GM12878 (cell line): ENCODE results near the gene DCLK2. TPM values are rescaled to one million over a fixed set of nuclear protein-coding genes. Genes with fewer than 3 reads are reported as not detected.

Experiments
- ATAC-seq: fragments of 200-7000 bp; cut with Tn5 transposase; 3 replicates; pipeline ENCODE4 v1.9.1; 2020; ENCODE audit warnings: mild to moderate bottlenecking, moderate library complexity
- BruUV-seq: library from RNA; stranded (reverse); fragments of 400-500 nt; replicated peaks from 2 replicates; lab custom pipeline; 2021; lab: Mats Ljungman, UMichigan
- CTCF ChIA-PET: fragments of 300-600 bp; sonication (Branson Sonifier 250); formaldehyde crosslinking; extraction: SDS; loops from one replicate; lab custom pipeline; 2021; ENCODE audit warnings: inconsistent platforms; lab: Yijun Ruan, JAX
- POLR2A ChIA-PET: fragments of 350-600 bp; formaldehyde crosslinking; extraction: SDS; loops from one replicate; lab custom pipeline; 2021; ENCODE audit warnings: inconsistent platforms; lab: Charles Lee
- RAD21 ChIA-PET: fragments of 300-600 bp; sonication (Branson Sonifier 250); formaldehyde crosslinking; loops from one replicate; lab custom pipeline; 2023; ENCODE audit warnings: antibody characterized with exemption; ENCODE audit not compliant: unreplicated experiment; lab: Charles Lee
- SMC1A ChIA-PET: fragments of 300-600 bp; sonication (Branson Sonifier 250); formaldehyde crosslinking; loops from one replicate; lab custom pipeline; 2023; ENCODE audit not compliant: unreplicated experiment, uncharacterized antibody; lab: Charles Lee
- DNase-seq: peaks from one replicate; pipeline ENCODE4 v3.0.0-alpha.2; 2011; ENCODE audit warnings: low read depth, low spot score
- FAIRE-seq: peaks from 3 replicates; lab custom pipeline; 2011; peaks lifted over from hg19 to GRCh38; lab: Jason Lieb, UNC
- H2AFZ ChIP-seq: 2 replicates; pipeline ENCODE4 v1.6.0; 2011; ENCODE audit warnings: low read depth, low read length, control low read depth; ENCODE audit not compliant: control insufficient read depth
- H3K27ac ChIP-seq: 2 replicates; pipeline ENCODE4 v1.5.1; 2011; ENCODE audit warnings: control low read depth; ENCODE audit not compliant: control insufficient read depth, insufficient read depth
- H3K27me3 ChIP-seq, 2 experiments: replicated peaks in 1 of 2; 2 replicates each; pipeline versions ENCODE4 v1.6.0 to v1.6.1; 2011; ENCODE audit warnings: low read length in 1 of 2; ENCODE audit not compliant: control insufficient read depth in 2 of 2, insufficient read depth in 2 of 2
- H3K36me3 ChIP-seq, 2 experiments: 2 replicates each; pipeline ENCODE4 v1.5.1; 2011; ENCODE audit warnings: low read length in 1 of 2; ENCODE audit not compliant: control insufficient read depth in 2 of 2, insufficient read depth in 2 of 2
- H3K4me1 ChIP-seq: 2 replicates; pipeline ENCODE4 v1.6.1; 2011; ENCODE audit warnings: mild to moderate bottlenecking, low read length, moderate library complexity, mixed read lengths; ENCODE audit not compliant: control insufficient read depth, insufficient read depth
- H3K4me2 ChIP-seq: 2 replicates; pipeline ENCODE4 v1.6.0; 2011; ENCODE audit warnings: control low read depth; ENCODE audit not compliant: control insufficient read depth, insufficient read depth
- H3K4me3 ChIP-seq: fragments of 200-600 bp; sonication (generic); 2 replicates; pipeline ENCODE4 v1.5.1; 2016
- H3K79me2 ChIP-seq: 2 replicates; pipeline ENCODE4 v1.6.0; 2011; ENCODE audit warnings: low read length; ENCODE audit not compliant: control insufficient read depth, insufficient read depth
- H3K9ac ChIP-seq: 2 replicates; pipeline ENCODE4 v1.8.0; 2011; ENCODE audit warnings: low read length, control low read depth, mixed read lengths; ENCODE audit not compliant: control insufficient read depth, insufficient read depth
- H3K9me3 ChIP-seq: replicated peaks from 3 replicates; pipeline ENCODE4 v1.5.1; 2011; ENCODE audit warnings: mild to moderate bottlenecking, low read length; ENCODE audit not compliant: control insufficient read depth, insufficient read depth
- H4K20me1 ChIP-seq: 2 replicates; pipeline ENCODE4 v1.6.0; 2011; ENCODE audit not compliant: control insufficient read depth, insufficient read depth
- ATF7 ChIP-seq: fragments of 450-650 bp; IDR thresholded peaks from 2 replicates; pipeline ENCODE4 v1.6.1; 2016; ENCODE audit warnings: low read depth, mild to moderate bottlenecking
- BHLHE40 ChIP-seq, 2 experiments: fragments of 450-650 bp in 1 of 2; IDR thresholded peaks; 2 replicates each; pipeline ENCODE4 v1.6.1; 2011 to 2017; ENCODE audit warnings: low read depth in 2 of 2, borderline replicate concordance in 1 of 2, improper control_type of control experiment in 1 of 2, low read length in 1 of 2, mild to moderate bottlenecking in 1 of 2
- CHD2 ChIP-seq: IDR thresholded peaks from 2 replicates; pipeline ENCODE4 v1.6.1; 2011; ENCODE audit warnings: low read depth, low read length, improper control_type of control experiment, borderline replicate concordance
- KAT2A ChIP-seq: conservative IDR thresholded peaks from 2 replicates; pipeline ENCODE4 v1.6.1; 2011; ENCODE audit warnings: low read depth, low read length; ENCODE audit not compliant: control insufficient read depth
- MEF2B ChIP-seq: fragments of 450-650 bp; IDR thresholded peaks from 2 replicates; pipeline ENCODE4 v1.6.1; 2018; ENCODE audit warnings: mild to moderate bottlenecking, moderate library complexity; ENCODE audit not compliant: partially characterized antibody, poor library complexity, severe bottlenecking
- NBN ChIP-seq: fragments of 450-650 bp; IDR thresholded peaks from 2 replicates; pipeline ENCODE4 v1.6.1; 2016
- PAX5 ChIP-seq: IDR thresholded peaks from 2 replicates; pipeline ENCODE4 v1.6.1; 2011; ENCODE audit warnings: low read depth, low read length, borderline replicate concordance
- YBX1 ChIP-seq: fragments of 450-650 bp; IDR thresholded peaks from 2 replicates; pipeline ENCODE4 v1.6.1; 2016; ENCODE audit warnings: antibody characterized with exemption
- ZNF207 ChIP-seq: fragments of 450-650 bp; IDR thresholded peaks from 2 replicates; pipeline ENCODE4 v1.6.1; 2014; ENCODE audit warnings: antibody characterized with exemption, mild to moderate bottlenecking, borderline replicate concordance
- ZNF687 ChIP-seq: fragments of 450-650 bp; IDR thresholded peaks from 2 replicates; pipeline ENCODE4 v1.6.1; 2017; ENCODE audit warnings: mild to moderate bottlenecking, moderate library complexity
- WGBS: methylation state at CpG from one replicate; pipeline ENCODE4 v1.1.6; 2016; ENCODE audit warnings: low lambda C conversion rate; ENCODE audit not compliant: insufficient replicate concordance, insufficient coverage; ENCODE audit errors: missing lambda C conversion rate; 5-methylcytosine and 5-hydroxymethylcytosine counted together
- in situ Hi-C: fragments of 300-500 bp; cut with MboI; formaldehyde crosslinking; loops from 9 replicates; pipeline ENCODE4 v1.14.3; 2018; ENCODE audit warnings: mixed read lengths
- intact Hi-C: fragments of 100-400 bp; cut with micrococcal nuclease; formaldehyde crosslinking; loops from one replicate; pipeline ENCODE4 v1.14.2; 2022; ENCODE audit not compliant: unreplicated experiment
- polyA plus RNA-seq, 11 experiments: library from polyadenylated mRNA; depleted of rRNA in 4 of 11; unstranded in 6 of 11; stranded (reverse) in 5 of 11; fragments of >200 nt; fragmentation: Nextera tagmentation in 4 of 11; fragmentation: Illumina TruSeq in 1 of 11; extraction: Ambion mirVana in 4 of 11; extraction: Trizol in 1 of 11; gene quantifications; 1 replicate in 1 of 11; 2 replicates in 10 of 11; pipeline versions ENCODE4 v1.2.1 to v1.2.3, GENCODE V29; 2011 to 2016; ENCODE audit warnings: inconsistent platforms in 2 of 11, missing spikeins in 2 of 11, low read depth in 1 of 11
- total RNA-seq, 4 experiments: library from RNA; depleted of rRNA in 3 of 4; stranded (reverse); fragments of >200 nt in 3 of 4; fragmentation: Illumina TruSeq in 1 of 4; extraction: Trizol in 1 of 4; gene quantifications; 2 replicates each; pipeline versions ENCODE4 v1.2.1 to v1.2.3, GENCODE V29; 2013 to 2021
- TF ChIP-seq, protein P1 (sequence below): fragments of 450-650 bp; IDR thresholded peaks from 2 replicates; pipeline ENCODE4 v1.6.1; 2014; ENCODE audit warnings: mild to moderate bottlenecking
- TF ChIP-seq, protein P2 (sequence below), 3 experiments: IDR thresholded peaks in 2 of 3; conservative IDR thresholded peaks in 1 of 3; 2 replicates each; pipeline ENCODE4 v1.5.1; 2011; ENCODE audit warnings: low read depth in 3 of 3, low read length in 3 of 3, mild to moderate bottlenecking in 3 of 3, control low read depth in 2 of 3, moderate library complexity in 2 of 3, inconsistent platforms in 1 of 3, mixed read lengths in 1 of 3; ENCODE audit not compliant: control insufficient read depth in 2 of 3, insufficient read depth in 1 of 3; ENCODE audit errors: extremely low read depth in 1 of 3

DCLK2 gene
- total and polyA plus RNA-seq, 10 of the 15 experiments (the other 5 are each of a cell fraction or from before 2014, with no cell fraction given): not detected

DNA sequence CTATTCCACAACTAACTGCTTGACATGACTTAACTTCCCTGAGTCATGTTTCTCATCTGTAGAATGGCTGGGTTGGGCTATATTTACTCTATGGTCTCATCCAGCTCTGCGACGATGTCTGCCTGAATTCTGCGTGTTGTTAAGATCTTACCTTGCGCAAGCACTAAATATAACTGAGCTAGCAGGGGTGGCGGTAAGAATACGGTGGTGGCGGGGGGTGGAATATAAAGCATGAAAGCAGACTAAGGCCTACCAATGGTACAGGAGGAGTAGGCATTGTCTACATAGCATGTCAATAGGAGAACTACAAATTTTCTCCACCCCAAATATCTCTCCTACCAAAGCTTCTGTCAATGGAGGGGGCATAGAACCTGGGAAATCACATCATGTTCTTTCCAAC is 45.7 kb upstream of the DCLK2 start:
- ChIA-PET POLR2A (no interaction called here), RAD21 (no interaction called here), SMC1A (interaction anchor here (0.7 kb wide), 1 partner anchor 21 kb away, joined by 4 read pairs; no protein-coding TSS in a partner anchor), CTCF (interaction anchor here (1.0 kb wide), 1 partner anchor 177 kb away, joined by 3 read pairs; no protein-coding TSS in a partner anchor)
- H3K27ac ChIP-seq: no peak overlapping the region
- WGBS: 63% methylated on average over 7 of the region's 7 CpGs
- H3K4me1 ChIP-seq: no peaks in the 10 kb centered on the region
- BruUV-seq: no TSS peak
- H3K79me2 ChIP-seq: no peaks in the 10 kb centered on the region
- intact Hi-C loops: no loop called here
- no peak overlapping the region for H2AFZ ChIP-seq
- no peak overlapping the region for H3K9ac ChIP-seq
- ATAC-seq (no peak), DNase-seq (no peak), FAIRE-seq (no peak)
- no peaks in the 10 kb centered on the region for H4K20me1 ChIP-seq
- H3K4me3 ChIP-seq: no peak overlapping the region
- in situ Hi-C loops: no loop called here
- TF ChIP-seq CHD2 (no peak), NBN (no peak), PAX5 (no peak), ZNF207 (no peak), BHLHE40 (IDR thresholded peaks at IDR 0.05; ENCODE audit: borderline replicate concordance in 1 of 2, low read depth in 2 of 2, low read length in 1 of 2) (no peak), MEF2B (no peak), YBX1 (no peak), KAT2A (no peak), ATF7 (no peak), ZNF687 (no peak)
- TF ChIP-seq, protein P1, sequence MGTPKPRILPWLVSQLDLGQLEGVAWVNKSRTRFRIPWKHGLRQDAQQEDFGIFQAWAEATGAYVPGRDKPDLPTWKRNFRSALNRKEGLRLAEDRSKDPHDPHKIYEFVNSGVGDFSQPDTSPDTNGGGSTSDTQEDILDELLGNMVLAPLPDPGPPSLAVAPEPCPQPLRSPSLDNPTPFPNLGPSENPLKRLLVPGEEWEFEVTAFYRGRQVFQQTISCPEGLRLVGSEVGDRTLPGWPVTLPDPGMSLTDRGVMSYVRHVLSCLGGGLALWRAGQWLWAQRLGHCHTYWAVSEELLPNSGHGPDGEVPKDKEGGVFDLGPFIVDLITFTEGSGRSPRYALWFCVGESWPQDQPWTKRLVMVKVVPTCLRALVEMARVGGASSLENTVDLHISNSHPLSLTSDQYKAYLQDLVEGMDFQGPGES: no peak
- TF ChIP-seq, protein P2, sequence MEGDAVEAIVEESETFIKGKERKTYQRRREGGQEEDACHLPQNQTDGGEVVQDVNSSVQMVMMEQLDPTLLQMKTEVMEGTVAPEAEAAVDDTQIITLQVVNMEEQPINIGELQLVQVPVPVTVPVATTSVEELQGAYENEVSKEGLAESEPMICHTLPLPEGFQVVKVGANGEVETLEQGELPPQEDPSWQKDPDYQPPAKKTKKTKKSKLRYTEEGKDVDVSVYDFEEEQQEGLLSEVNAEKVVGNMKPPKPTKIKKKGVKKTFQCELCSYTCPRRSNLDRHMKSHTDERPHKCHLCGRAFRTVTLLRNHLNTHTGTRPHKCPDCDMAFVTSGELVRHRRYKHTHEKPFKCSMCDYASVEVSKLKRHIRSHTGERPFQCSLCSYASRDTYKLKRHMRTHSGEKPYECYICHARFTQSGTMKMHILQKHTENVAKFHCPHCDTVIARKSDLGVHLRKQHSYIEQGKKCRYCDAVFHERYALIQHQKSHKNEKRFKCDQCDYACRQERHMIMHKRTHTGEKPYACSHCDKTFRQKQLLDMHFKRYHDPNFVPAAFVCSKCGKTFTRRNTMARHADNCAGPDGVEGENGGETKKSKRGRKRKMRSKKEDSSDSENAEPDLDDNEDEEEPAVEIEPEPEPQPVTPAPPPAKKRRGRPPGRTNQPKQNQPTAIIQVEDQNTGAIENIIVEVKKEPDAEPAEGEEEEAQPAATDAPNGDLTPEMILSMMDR (IDR thresholded peaks at IDR 0.05 in 2 of 3, conservative IDR thresholded peaks at IDR 0.05 in 1 of 3; ENCODE audit: control insufficient read depth in 2 of 3, extremely low read depth in 1 of 3, insufficient read depth in 1 of 3, low read depth in 3 of 3, low read length in 3 of 3): no peak
- no peaks in the 10 kb centered on the region for H3K36me3 ChIP-seq
- H3K4me2 ChIP-seq: no peak overlapping the region
- no peaks in the 10 kb centered on the region; a peak in 1 of 4 replicates for H3K27me3 ChIP-seq
- no peaks in the 10 kb centered on the region; the same call in 2 of the 3 replicates for H3K9me3 ChIP-seq
